Prostate gland (tissue), 2 donors: ENCODE results near the gene HIVEP3.

Experiments
- POLR2A ChIP-seq: fragments of 450-650 bp; IDR thresholded peaks from one replicate; pipeline ENCODE4 v1.6.1; 2016; ENCODE audit warnings: antibody characterized with exemption, mild to moderate bottlenecking
- TF ChIP-seq, protein P1 (sequence below), 4 experiments: fragments of 200-600 bp in 2 of 4; fragments of 450-650 bp in 2 of 4; sonication (generic) in 2 of 4; IDR thresholded peaks; 1 replicate in 3 of 4; 2 replicates in 1 of 4; pipeline ENCODE4 v1.5.1; 2016 to 2019; ENCODE audit warnings: antibody characterized with exemption in 4 of 4, mild to moderate bottlenecking in 2 of 4, moderate library complexity in 2 of 4

DNA sequence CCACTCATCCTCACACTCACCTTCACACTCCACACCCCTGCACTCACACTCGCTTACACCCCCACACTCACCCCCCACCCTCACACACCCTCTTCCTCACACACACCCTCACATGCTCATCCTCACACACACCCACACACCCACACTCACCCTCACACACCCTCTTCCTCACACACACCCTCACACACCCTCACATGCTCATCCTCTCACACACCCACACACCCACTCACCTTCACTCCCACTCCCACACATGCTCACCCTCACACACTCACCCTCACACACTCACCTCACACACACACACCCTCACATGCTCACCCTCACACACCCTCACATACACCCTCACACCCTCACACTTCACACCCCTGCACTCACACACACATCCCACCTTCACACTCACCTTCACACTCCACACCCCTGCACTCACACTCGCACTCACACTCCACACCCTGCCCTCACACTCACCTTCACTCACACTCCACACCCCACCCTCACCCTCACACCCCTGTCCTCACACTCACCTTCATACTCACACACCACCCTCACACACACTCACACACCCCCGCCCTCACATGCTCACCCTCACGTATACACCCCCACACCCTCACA lies 391.7 kb downstream of the HIVEP3 start:
- TF ChIP-seq, protein P1, sequence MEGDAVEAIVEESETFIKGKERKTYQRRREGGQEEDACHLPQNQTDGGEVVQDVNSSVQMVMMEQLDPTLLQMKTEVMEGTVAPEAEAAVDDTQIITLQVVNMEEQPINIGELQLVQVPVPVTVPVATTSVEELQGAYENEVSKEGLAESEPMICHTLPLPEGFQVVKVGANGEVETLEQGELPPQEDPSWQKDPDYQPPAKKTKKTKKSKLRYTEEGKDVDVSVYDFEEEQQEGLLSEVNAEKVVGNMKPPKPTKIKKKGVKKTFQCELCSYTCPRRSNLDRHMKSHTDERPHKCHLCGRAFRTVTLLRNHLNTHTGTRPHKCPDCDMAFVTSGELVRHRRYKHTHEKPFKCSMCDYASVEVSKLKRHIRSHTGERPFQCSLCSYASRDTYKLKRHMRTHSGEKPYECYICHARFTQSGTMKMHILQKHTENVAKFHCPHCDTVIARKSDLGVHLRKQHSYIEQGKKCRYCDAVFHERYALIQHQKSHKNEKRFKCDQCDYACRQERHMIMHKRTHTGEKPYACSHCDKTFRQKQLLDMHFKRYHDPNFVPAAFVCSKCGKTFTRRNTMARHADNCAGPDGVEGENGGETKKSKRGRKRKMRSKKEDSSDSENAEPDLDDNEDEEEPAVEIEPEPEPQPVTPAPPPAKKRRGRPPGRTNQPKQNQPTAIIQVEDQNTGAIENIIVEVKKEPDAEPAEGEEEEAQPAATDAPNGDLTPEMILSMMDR (IDR thresholded peaks at IDR 0.05): no peak
- no peak for TF ChIP-seq POLR2A
